Adrenal gland (tissue), 12 donors: ENCODE data around the gene OLA1. TPM values are rescaled to one million over a fixed set of nuclear protein-coding genes. Genes with fewer than 3 reads are reported as not detected.

Experiments used
- DNase-seq, 7 donors: peaks; one replicate each; pipeline ENCODE4 v3.0.0-alpha.2; 2019 to 2020
- H3K27ac ChIP-seq, 5 donors: fragments of 200-600 bp; sonication (generic) in 4 of 5; 1 replicate in 3 of 5; 2 replicates in 2 of 5; pipeline versions ENCODE4 v1.5.1 to v1.8.0; 2016 to 2020; ENCODE audit warnings: mild to moderate bottlenecking in 1 of 5
- H3K27me3 ChIP-seq: fragments of 200-600 bp; 2 replicates; pipeline ENCODE4 v1.8.0; 2021
- H3K36me3 ChIP-seq, 2 donors: fragments of 200-600 bp; replicated peaks in 1 of 2; 1 replicate in 1 of 2; 2 replicates in 1 of 2; pipeline versions ENCODE4 v1.5.1 to v1.8.0; 2018 to 2022
- H3K4me1 ChIP-seq, 2 donors: fragments of 200-600 bp; replicated peaks in 1 of 2; 1 replicate in 1 of 2; 2 replicates in 1 of 2; pipeline versions ENCODE4 v1.5.1 to v1.8.0; 2018 to 2021
- H3K4me3 ChIP-seq, 4 donors: fragments of 200-600 bp; sonication (generic) in 3 of 4; one replicate each; pipeline ENCODE4 v1.5.1; 2016 to 2018
- H3K9me3 ChIP-seq, 3 donors: fragments of 200-600 bp; sonication (generic) in 1 of 3; replicated peaks in 1 of 3; 1 replicate in 2 of 3; 2 replicates in 1 of 3; pipeline versions ENCODE4 v1.5.1 to v1.8.0; 2016 to 2021
- CTCF ChIP-seq, 6 experiments: fragments of 450-650 bp in 4 of 6; fragments of 200-600 bp in 2 of 6; sonication (generic) in 1 of 6; IDR thresholded peaks; 1 replicate in 5 of 6; 2 replicates in 1 of 6; pipeline versions ENCODE4 v1.5.1 to v1.8.0; 2016 to 2021; ENCODE audit warnings: antibody characterized with exemption in 6 of 6, mild to moderate bottlenecking in 2 of 6, moderate library complexity in 1 of 6
- POLR2A ChIP-seq, 2 donors: fragments of 450-650 bp; IDR thresholded peaks; one replicate each; pipeline ENCODE4 v1.6.1; 2017; ENCODE audit warnings: antibody characterized with exemption in 2 of 2, mild to moderate bottlenecking in 2 of 2, moderate library complexity in 1 of 2
- WGBS, 4 donors: extraction: QIAGEN DNeasy Blood & Tissue Kit in 2 of 4; methylation state at CpG; one replicate each; pipeline versions ENCODE4 v1.1.5 to v1.1.7; 2013 to 2017; 5-methylcytosine and 5-hydroxymethylcytosine counted together
- intact Hi-C, 2 donors: fragments of 100-400 bp; cut with DNase I; formaldehyde crosslinking; loops; one replicate each; pipeline versions ENCODE4 v1.14.1 to v1.15.0; 2022 to 2023
- polyA plus RNA-seq, 3 donors: library from polyadenylated mRNA; stranded (reverse); fragments of 200-250 nt in 2 of 3; fragments of 350-450 nt in 1 of 3; fragmentation: Illumina TruSeq in 1 of 3; extraction: RNeasy Lipid Tissue Mini Kit (QIAGEN cat#74804) in 1 of 3; gene quantifications; one replicate each; pipeline ENCODE4 v1.2.3, GENCODE V29; 2013 to 2014
- total RNA-seq, 9 donors: library from RNA; depleted of rRNA in 4 of 9; stranded (reverse); fragments of >200 nt in 4 of 9; fragments of 120-200 nt in 1 of 9; fragmentation: NEBNext Ultra II Directional in 1 of 9; extraction: Animal tissue kit (Norgen Biotek cat#: 25700) in 1 of 9; gene quantifications; one replicate each; pipeline versions ENCODE4 v1.1.0 to v1.2.4, GENCODE V29; 2013 to 2023
- donor health status: healthy with polysubstance abuse.
- donor health status: Bipolar disorder and iron deficiency.
- donor health status: DM: yes; HTN: yes; CAD: no.
- donor health status: DM: no; HTN: no; CAD: no.
- donor health status: DM: no; HTN: no; CAD: no.
- donor health status: DM: yes; HTN: yes; CAD: no.

The OLA1 gene
- total and polyA plus RNA-seq, 12 donors, result 30.1 to 182 (median 68.9) TPM

- H3K27ac ChIP-seq, result no peak overlapping the region
- intact Hi-C loops, result no loop called here
- WGBS, 4 donors, result 82 to 87% (median 85%) methylated on average over 1 of the region's 1 CpG
Measured at GRCh38 chr2:174058456-174058855, 189.9 kb downstream of the OLA1 start.

DNA sequence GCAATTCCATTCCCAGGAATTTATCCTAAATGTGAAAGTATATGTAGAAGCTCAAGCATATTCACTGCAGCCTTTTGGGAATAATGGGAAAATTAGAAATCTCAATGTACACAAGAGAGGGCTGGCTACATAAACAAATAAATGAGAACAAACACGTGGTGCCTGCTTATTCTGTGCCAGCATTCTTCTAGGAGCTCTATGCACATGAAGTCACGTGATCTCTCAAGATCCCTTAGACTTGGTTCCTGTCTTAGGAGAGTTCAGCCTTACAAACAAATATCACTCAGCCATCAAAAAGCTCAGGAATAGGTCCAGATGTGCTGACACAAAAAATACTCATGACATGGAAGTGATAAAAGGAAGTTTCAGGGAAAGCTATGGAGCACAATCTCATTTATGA lies 190.3 kb downstream of the OLA1 start:
- Histone ChIP-seq H3K9me3 (no peaks in the 10 kb centered on the region), H3K36me3 (no peaks in the 10 kb centered on the region), H3K4me1 (no peaks in the 10 kb centered on the region), H3K27ac (no peak overlapping the region), H3K27me3 (no peaks in the 10 kb centered on the region), H3K4me3 (no peak overlapping the region)
- intact Hi-C loops, result no loop called here
- WGBS, 4 donors, result 45 to 59% (median 52%) methylated on average over 2 of the region's 2 CpGs
- no peak for DNase-seq
- no peak for TF ChIP-seq POLR2A (IDR thresholded peaks at IDR 0.05)

More at GRCh38 chr2:174058456-174058855, 189.9 kb downstream of the OLA1 start:
- no peak overlapping the region for H3K4me3 ChIP-seq
- H3K36me3 ChIP-seq, result no peaks in the 10 kb centered on the region
- no peak for DNase-seq
- no peaks in the 10 kb centered on the region for H3K27me3 ChIP-seq
- H3K4me1 ChIP-seq, result no peaks in the 10 kb centered on the region
- TF ChIP-seq POLR2A (IDR thresholded peaks at IDR 0.05), result no peak
- H3K9me3 ChIP-seq, result no peaks in the 10 kb centered on the region

DNA sequence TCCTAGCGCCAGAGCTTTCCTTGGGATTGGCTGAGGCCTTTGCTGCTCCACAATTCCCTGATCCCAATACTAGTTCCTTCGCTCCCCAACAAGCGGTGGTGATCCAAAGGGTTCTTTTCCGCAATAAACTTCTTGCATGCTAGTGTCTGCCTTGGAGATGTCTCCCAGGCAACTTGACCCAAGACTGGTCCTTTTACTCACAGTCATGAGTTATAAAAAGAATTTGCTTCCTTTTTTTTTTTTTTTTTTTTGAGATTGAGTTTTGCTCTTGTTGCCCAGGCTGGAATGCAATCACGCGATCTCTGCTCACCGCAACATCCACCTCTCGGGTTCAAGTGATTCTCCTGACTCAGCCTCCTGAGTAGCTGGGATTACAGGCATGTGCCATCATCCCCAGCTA lies 193.4 kb downstream of the OLA1 start:
- intact Hi-C loops, result no loop called here
- TF ChIP-seq CTCF (IDR thresholded peaks at IDR 0.05) (no peak), POLR2A (IDR thresholded peaks at IDR 0.05) (no peak)

DNA sequence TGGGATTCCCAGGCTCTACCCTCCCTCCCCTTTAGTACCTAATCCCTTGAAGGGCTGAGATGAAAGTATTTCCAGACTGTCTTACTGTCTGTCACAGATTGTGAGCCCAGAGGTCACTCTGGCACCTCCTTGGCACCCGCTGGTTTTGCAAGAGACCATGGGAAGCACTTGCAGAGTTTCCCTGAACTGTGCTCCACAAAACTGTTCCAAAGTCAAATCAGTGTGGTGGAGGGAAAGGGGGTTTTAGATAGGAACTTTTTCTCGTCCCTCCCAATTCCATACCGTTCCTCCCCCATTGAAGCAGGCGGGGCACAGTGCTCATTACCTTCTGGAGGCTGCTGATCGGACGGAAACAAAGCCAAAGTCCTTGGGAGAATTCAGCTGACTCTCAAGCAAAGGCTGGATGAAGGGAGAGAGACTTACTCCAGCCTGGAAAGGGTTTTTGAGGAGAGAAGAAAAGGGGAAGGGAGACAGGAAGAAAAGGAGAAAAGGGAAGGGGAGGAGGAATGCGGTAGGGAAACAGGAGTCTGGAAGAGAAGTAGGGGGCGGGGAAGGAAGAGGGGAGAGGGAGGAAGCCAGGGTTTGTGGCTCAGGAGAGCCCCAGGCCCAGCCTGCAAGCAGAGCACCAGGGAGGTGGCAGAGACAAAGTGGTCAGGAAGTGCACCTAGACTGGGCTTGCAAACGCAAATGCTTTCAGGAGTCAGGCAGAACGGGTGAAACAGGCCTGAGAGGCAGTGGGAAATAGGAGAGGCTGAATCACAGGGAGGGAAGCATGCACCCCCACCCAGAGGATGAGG lies 194.8 kb downstream of the OLA1 start:
- Histone ChIP-seq H3K27ac (no peak overlapping the region), H3K4me3 (no peak overlapping the region), H3K27me3 (no peaks in the 10 kb centered on the region), H3K9me3 (no peaks in the 10 kb centered on the region), H3K36me3 (no peaks in the 10 kb centered on the region), H3K4me1 (no peaks in the 10 kb centered on the region)
- intact Hi-C loops, result no loop called here
- 49 to 56% (median 52%) methylated on average over 10 of the region's 10 CpGs for WGBS, 4 donors
- DNase-seq, result no peak
- no peak for TF ChIP-seq CTCF (IDR thresholded peaks at IDR 0.05)
- no peak for TF ChIP-seq POLR2A (IDR thresholded peaks at IDR 0.05)

More for the DNA sequence above, 193.4 kb downstream of the OLA1 start:
- H3K36me3 ChIP-seq, result no peaks in the 10 kb centered on the region
- WGBS, 4 donors, result 87 to 89% (median 88%) methylated on average over 8 of the region's 8 CpGs
- no peaks in the 10 kb centered on the region for H3K4me1 ChIP-seq
- H3K9me3 ChIP-seq, result no peaks in the 10 kb centered on the region
- H3K27me3 ChIP-seq, result no peaks in the 10 kb centered on the region
- no peak overlapping the region for H3K27ac ChIP-seq
- DNase-seq, result no peak
- no peak overlapping the region for H3K4me3 ChIP-seq

DNA sequence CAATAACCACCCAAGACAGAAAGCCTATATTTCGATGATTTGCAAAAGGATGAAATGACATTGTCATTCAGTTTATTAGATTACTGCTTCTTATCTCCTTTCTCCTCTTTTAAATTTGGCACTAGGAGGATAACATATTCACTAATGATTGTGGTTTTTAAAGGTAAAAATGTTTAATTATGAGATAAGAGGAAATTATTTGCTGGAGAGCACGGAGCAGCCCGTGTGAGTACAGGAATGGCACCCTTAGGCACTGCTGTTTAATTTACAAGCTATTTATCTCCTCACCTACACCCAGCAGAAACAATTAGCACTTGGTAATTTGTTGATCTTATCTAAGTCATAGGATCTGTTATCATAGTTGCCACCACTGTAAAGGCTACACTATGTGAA lies 195.8 kb downstream of the OLA1 start:
- Histone ChIP-seq H3K4me3 (no peak overlapping the region), H3K9me3 (no peaks in the 10 kb centered on the region), H3K4me1 (no peaks in the 10 kb centered on the region), H3K36me3 (no peaks in the 10 kb centered on the region), H3K27ac (no peak overlapping the region), H3K27me3 (no peaks in the 10 kb centered on the region)
- intact Hi-C loops, result no loop called here
- WGBS, 4 donors, result 73 to 82% (median 77%) methylated on average over 3 of the region's 3 CpGs
- TF ChIP-seq POLR2A (IDR thresholded peaks at IDR 0.05) (no peak), CTCF (IDR thresholded peaks at IDR 0.05) (no peak)
- no peak for DNase-seq
